Epithelial cell of esophagus (primary cell): ENCODE data around the gene PLSCR1.
A peak's percentile ranks its signal among the peaks of the same experiment; 100 is the strongest.

ENCODE experiments used
- DNase-seq: peaks from one replicate; pipeline ENCODE4 v3.0.0; 2010; ENCODE audit warnings: low read depth
- H3K4me3 ChIP-seq: 2 replicates; pipeline ENCODE4 v1.5.1; 2011; ENCODE audit warnings: mild to moderate bottlenecking, low read length, control low read depth
- CTCF ChIP-seq: IDR thresholded peaks from 2 replicates; pipeline ENCODE4 v1.5.1; 2011; ENCODE audit warnings: low read depth, mild to moderate bottlenecking, low read length, control low read depth, inconsistent platforms; ENCODE audit not compliant: insufficient read depth; ENCODE audit errors: missing control alignments

Gene PLSCR1

GRCh38 chr3:146468234-146468633 lies 76.2 kb downstream of the PLSCR1 start:
- no peak for TF ChIP-seq CTCF
- no peak overlapping the region for H3K4me3 ChIP-seq
- no peak for DNase-seq

- DNase-seq: peak; percentile 6
- no peak overlapping the region for H3K4me3 ChIP-seq
- no peak for TF ChIP-seq CTCF
These were observed 77.8 kb downstream of the PLSCR1 start for GRCh38 chr3:146466604-146467003.

GRCh38 chr3:146465693-146466465 lies 78.5 kb downstream of the PLSCR1 start:
- H3K4me3 ChIP-seq: no peak overlapping the region
- TF ChIP-seq CTCF: no peak
- DNase-seq: no peak
